WTC11 (cell line): ENCODE data around the gene CST5. TPM values are rescaled to one million over a fixed set of nuclear protein-coding genes. Genes with fewer than 3 reads are reported as not detected.

Experiments
- ATAC-seq: fragments of 200-7000 bp; cut with Tn5 transposase; 2 replicates; pipeline ENCODE4 v1.10.0; 2021; ENCODE audit warnings: mild to moderate bottlenecking, moderate library complexity
- CTCF ChIA-PET: fragments of 300-600 bp; sonication (Branson Sonifier 250); formaldehyde crosslinking; loops from one replicate; lab custom pipeline; 2021; ENCODE audit warnings: antibody characterized with exemption; lab: Charles Lee
- POLR2A ChIA-PET: fragments of 350-600 bp; sonication (Branson Sonifier 250); formaldehyde crosslinking; loops from one replicate; lab custom pipeline; 2021; ENCODE audit warnings: antibody characterized with exemption; lab: Charles Lee
- DNase-seq: peaks from one replicate; pipeline ENCODE4 v3.0.0; 2021; ENCODE audit warnings: low spot score
- H3K27ac Mint-ChIP-seq: 2 replicates; pipeline ENCODE4 v1.8.0; 2021; ENCODE audit warnings: mixed read lengths
- H3K27me3 Mint-ChIP-seq: 2 replicates; pipeline ENCODE4 v1.8.0; 2021; ENCODE audit warnings: low read depth, mild to moderate bottlenecking, moderate library complexity, mixed read lengths
- H3K36me3 Mint-ChIP-seq: 2 replicates; pipeline ENCODE4 v1.8.0; 2021; ENCODE audit warnings: mixed read lengths
- H3K4me1 Mint-ChIP-seq: 2 replicates; pipeline ENCODE4 v1.8.0; 2022; ENCODE audit warnings: mixed read lengths
- H3K4me3 Mint-ChIP-seq: 2 replicates; pipeline ENCODE4 v1.8.0; 2021; ENCODE audit warnings: mild to moderate bottlenecking, moderate library complexity, mixed read lengths
- H3K9me3 Mint-ChIP-seq: 2 replicates; pipeline ENCODE4 v1.8.0; 2021; ENCODE audit warnings: mixed read lengths
- CBFB ChIP-seq: sonication (generic); formaldehyde crosslinking; IDR thresholded peaks from 2 replicates; pipeline ENCODE4 v1.8.1; 2022; ENCODE audit warnings: mild to moderate bottlenecking, low read depth, missing genetic modification reagents
- EMX1 ChIP-seq: fragments of 250-450 bp; sonication (Bioruptor Pico); IDR thresholded peaks from 2 replicates; pipeline ENCODE4 v1.8.0; 2021; ENCODE audit warnings: mild to moderate bottlenecking
- GABPB1 ChIP-seq: sonication (generic); formaldehyde crosslinking; IDR thresholded peaks from 2 replicates; pipeline ENCODE4 v1.8.1; 2023; ENCODE audit warnings: mild to moderate bottlenecking, missing genetic modification reagents
- JUN ChIP-seq: sonication (generic); formaldehyde crosslinking; IDR thresholded peaks from 2 replicates; pipeline ENCODE4 v1.8.0; 2023; ENCODE audit warnings: mild to moderate bottlenecking, missing genetic modification reagents
- MYBL2 ChIP-seq: sonication (generic); formaldehyde crosslinking; IDR thresholded peaks from 2 replicates; pipeline ENCODE4 v1.8.1; 2023; ENCODE audit warnings: mild to moderate bottlenecking, moderate library complexity, missing genetic modification reagents
- NFYB ChIP-seq: sonication (generic); formaldehyde crosslinking; conservative IDR thresholded peaks from 2 replicates; pipeline ENCODE4 v1.8.0; 2022; ENCODE audit warnings: low read depth, missing genetic modification reagents
- NR3C1 ChIP-seq: sonication (generic); formaldehyde crosslinking; conservative IDR thresholded peaks from 2 replicates; pipeline ENCODE4 v1.8.1; 2023; ENCODE audit warnings: low read depth, mild to moderate bottlenecking, missing genetic modification reagents
- SMAD4 ChIP-seq: sonication (generic); formaldehyde crosslinking; IDR thresholded peaks from 2 replicates; pipeline ENCODE4 v1.8.0; 2022; ENCODE audit warnings: mild to moderate bottlenecking, missing genetic modification reagents
- SP1 ChIP-seq: sonication (generic); formaldehyde crosslinking; conservative IDR thresholded peaks from 2 replicates; pipeline ENCODE4 v1.8.1; 2022; ENCODE audit warnings: missing genetic modification reagents
- ZNF219 ChIP-seq: sonication (generic); formaldehyde crosslinking; IDR thresholded peaks from 2 replicates; pipeline ENCODE4 v1.8.0; 2023; ENCODE audit warnings: missing genetic modification reagents, mild to moderate bottlenecking, borderline replicate concordance
- ZNF263 ChIP-seq: sonication (generic); formaldehyde crosslinking; IDR thresholded peaks from 2 replicates; pipeline ENCODE4 v1.8.1; 2022; ENCODE audit warnings: low read depth, mild to moderate bottlenecking, moderate library complexity, missing genetic modification reagents
- total RNA-seq: library from RNA; stranded (reverse); gene quantifications from 3 replicates; pipeline ENCODE4 v1.2.3, GENCODE V29; 2021
- TF ChIP-seq, protein P1 (sequence below): sonication (generic); formaldehyde crosslinking; IDR thresholded peaks from 2 replicates; pipeline ENCODE4 v1.8.1; 2023; ENCODE audit warnings: mild to moderate bottlenecking, moderate library complexity, missing genetic modification reagents
- TF ChIP-seq, protein P2 (sequence below): sonication (generic); formaldehyde crosslinking; IDR thresholded peaks from 2 replicates; pipeline ENCODE4 v1.8.0; 2022; ENCODE audit warnings: mild to moderate bottlenecking, missing genetic modification reagents
- TF ChIP-seq, protein P3 (sequence below): sonication (generic); formaldehyde crosslinking; IDR thresholded peaks from 2 replicates; pipeline ENCODE4 v1.8.0; 2023; ENCODE audit warnings: missing genetic modification reagents
- TF ChIP-seq, protein P4 (sequence below): fragments of 250-450 bp; sonication (Bioruptor Pico); IDR thresholded peaks from 2 replicates; pipeline ENCODE4 v2.1.2; 2022; ENCODE audit warnings: mild to moderate bottlenecking, moderate library complexity
- TF ChIP-seq, protein P5 (sequence below): fragments of 250-450 bp; sonication (Bioruptor Pico); IDR thresholded peaks from 2 replicates; pipeline ENCODE4 v1.9.0; 2021; ENCODE audit warnings: mild to moderate bottlenecking
- TF ChIP-seq, protein P6 (sequence below): sonication (generic); formaldehyde crosslinking; IDR thresholded peaks from 2 replicates; pipeline ENCODE4 v1.8.1; 2023; ENCODE audit warnings: mild to moderate bottlenecking, missing genetic modification reagents, moderate library complexity
- TF ChIP-seq, protein P7 (sequence below): sonication (generic); formaldehyde crosslinking; IDR thresholded peaks from 2 replicates; pipeline ENCODE4 v1.8.1; 2022; ENCODE audit warnings: mild to moderate bottlenecking, moderate library complexity, missing genetic modification reagents

CST5 gene
- total RNA-seq, 1 experiment from 2014 or later = not detected

DNA sequence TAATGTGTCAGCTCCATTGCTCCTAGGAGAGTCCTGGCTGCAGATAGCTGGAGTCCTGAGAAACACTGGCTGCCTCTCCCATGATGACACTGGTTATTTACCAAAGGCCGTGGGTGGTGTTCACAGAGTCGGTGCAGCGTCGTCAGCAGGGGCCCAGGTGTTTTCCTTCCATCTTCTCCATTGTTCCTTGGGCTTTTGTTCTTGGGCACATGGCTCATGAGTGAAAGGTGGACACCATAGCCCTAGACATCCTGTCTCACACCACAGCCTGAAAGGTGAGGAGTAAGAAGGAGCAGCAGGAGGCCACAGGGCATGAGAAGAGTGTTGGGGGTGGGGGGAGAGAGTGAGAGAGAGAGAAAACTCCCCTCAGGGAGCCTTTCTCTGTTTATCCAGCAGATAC lies 9.1 kb downstream of the CST5 start (continued):
- TF ChIP-seq, protein P1, sequence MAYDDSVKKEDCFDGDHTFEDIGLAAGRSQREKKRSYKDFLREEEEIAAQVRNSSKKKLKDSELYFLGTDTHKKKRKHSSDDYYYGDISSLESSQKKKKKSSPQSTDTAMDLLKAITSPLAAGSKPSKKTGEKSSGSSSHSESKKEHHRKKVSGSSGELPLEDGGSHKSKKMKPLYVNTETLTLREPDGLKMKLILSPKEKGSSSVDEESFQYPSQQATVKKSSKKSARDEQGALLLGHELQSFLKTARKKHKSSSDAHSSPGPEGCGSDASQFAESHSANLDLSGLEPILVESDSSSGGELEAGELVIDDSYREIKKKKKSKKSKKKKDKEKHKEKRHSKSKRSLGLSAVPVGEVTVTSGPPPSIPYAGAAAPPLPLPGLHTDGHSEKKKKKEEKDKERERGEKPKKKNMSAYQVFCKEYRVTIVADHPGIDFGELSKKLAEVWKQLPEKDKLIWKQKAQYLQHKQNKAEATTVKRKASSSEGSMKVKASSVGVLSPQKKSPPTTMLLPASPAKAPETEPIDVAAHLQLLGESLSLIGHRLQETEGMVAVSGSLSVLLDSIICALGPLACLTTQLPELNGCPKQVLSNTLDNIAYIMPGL (CRISPR knock-in tag) = no peak
- TF ChIP-seq CBFB (CRISPR knock-in tag) (no peak), EMX1 (CRISPR knock-in tag) (no peak), ZNF219 (CRISPR knock-in tag) (no peak)
- TF ChIP-seq, protein P2, sequence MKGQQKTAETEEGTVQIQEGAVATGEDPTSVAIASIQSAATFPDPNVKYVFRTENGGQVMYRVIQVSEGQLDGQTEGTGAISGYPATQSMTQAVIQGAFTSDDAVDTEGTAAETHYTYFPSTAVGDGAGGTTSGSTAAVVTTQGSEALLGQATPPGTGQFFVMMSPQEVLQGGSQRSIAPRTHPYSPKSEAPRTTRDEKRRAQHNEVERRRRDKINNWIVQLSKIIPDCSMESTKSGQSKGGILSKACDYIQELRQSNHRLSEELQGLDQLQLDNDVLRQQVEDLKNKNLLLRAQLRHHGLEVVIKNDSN (CRISPR knock-in tag) = no peak
- TF ChIP-seq, protein P3, sequence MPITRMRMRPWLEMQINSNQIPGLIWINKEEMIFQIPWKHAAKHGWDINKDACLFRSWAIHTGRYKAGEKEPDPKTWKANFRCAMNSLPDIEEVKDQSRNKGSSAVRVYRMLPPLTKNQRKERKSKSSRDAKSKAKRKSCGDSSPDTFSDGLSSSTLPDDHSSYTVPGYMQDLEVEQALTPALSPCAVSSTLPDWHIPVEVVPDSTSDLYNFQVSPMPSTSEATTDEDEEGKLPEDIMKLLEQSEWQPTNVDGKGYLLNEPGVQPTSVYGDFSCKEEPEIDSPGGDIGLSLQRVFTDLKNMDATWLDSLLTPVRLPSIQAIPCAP = no peak
- TF ChIP-seq, protein P4, sequence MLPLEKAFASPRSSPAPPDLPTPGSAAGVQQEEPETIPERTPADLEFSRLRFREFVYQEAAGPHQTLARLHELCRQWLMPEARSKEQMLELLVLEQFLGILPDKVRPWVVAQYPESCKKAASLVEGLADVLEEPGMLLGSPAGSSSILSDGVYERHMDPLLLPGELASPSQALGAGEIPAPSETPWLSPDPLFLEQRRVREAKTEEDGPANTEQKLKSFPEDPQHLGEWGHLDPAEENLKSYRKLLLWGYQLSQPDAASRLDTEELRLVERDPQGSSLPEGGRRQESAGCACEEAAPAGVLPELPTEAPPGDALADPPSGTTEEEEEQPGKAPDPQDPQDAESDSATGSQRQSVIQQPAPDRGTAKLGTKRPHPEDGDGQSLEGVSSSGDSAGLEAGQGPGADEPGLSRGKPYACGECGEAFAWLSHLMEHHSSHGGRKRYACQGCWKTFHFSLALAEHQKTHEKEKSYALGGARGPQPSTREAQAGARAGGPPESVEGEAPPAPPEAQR = no peak
- TF ChIP-seq, protein P5, sequence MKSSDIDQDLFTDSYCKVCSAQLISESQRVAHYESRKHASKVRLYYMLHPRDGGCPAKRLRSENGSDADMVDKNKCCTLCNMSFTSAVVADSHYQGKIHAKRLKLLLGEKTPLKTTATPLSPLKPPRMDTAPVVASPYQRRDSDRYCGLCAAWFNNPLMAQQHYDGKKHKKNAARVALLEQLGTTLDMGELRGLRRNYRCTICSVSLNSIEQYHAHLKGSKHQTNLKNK = no peak
- TF ChIP-seq, all 79 proteins: peak for 2

DNA sequence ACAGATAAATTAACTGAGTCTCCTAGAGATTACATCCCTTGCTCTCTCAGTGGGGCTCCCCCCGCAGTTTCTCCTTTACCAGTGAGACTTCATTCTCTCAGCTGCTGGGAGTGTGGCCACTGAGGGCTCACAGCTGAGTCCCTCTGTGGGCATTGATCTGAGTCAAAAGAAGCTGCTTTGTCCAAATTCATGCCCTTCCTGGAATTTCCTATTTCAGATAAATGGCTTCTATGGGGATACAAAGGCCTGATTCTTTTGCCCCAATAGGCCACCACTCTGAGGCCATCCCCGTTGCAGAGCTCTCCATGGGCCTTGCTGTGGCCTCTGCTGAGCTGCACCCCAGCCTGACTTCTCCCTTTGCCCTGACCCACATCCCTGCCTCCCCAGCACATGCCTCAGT lies 10.0 kb downstream of the CST5 start:
- Mint-ChIP-seq H3K27me3 (peaks cover 12% of the 10 kb centered on the region), H3K9me3 (peaks cover 8% of the 10 kb centered on the region), H3K36me3 (no peaks in the 10 kb centered on the region), H3K4me1 (peaks cover 79% of the 10 kb centered on the region), H3K27ac (peak overlapping the region; percentile 40; the same call in 1 of the 2 replicates), H3K4me3 (peak overlapping the region; percentile 40)
- ChIA-PET POLR2A (interaction anchor here (0.7 kb wide), 1 partner anchor 202 kb away, joined by 3 read pairs; no protein-coding TSS in a partner anchor), CTCF (interaction anchor here (0.6 to 1.6 kb wide), 2 partner anchors 12 to 18 kb away, joined by 3 read pairs; no protein-coding TSS in a partner anchor)
- ATAC-seq = no peak
- TF ChIP-seq SMAD4 (CRISPR knock-in tag) (no peak), NR3C1 (CRISPR knock-in tag) (no peak), JUN (CRISPR knock-in tag) (no peak), SP1 (CRISPR knock-in tag) (no peak)
- TF ChIP-seq, protein P3 = no peak
- no peak for DNase-seq

DNA sequence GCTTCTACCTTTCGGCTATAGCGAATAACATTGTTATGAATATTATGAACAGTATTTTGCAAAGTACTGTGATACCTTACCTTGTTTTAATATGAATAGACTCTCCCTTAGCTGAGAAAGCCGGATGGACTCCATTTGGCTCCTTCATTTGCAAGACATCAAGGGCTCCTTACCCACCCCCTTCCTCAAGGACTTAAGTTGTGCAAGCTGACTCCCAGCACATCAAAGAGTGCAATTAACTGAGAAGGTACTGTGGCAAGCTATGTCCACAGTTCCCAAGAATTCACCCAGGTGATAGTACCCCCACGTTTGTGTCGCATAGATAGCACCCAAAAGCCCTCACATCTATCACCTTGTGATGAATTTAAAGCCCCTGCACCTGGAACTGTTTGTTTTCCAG lies 11.2 kb downstream of the CST5 start:
- Mint-ChIP-seq H3K4me3 (peak overlapping the region; percentile 40), H3K27ac (peak overlapping the region; percentile 82)
- TF ChIP-seq, protein P6, sequence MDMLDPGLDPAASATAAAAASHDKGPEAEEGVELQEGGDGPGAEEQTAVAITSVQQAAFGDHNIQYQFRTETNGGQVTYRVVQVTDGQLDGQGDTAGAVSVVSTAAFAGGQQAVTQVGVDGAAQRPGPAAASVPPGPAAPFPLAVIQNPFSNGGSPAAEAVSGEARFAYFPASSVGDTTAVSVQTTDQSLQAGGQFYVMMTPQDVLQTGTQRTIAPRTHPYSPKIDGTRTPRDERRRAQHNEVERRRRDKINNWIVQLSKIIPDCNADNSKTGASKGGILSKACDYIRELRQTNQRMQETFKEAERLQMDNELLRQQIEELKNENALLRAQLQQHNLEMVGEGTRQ (CRISPR knock-in tag) = no peak
- TF ChIP-seq MYBL2 (CRISPR knock-in tag) = no peak
- TF ChIP-seq CBFB (CRISPR knock-in tag) = no peak
- no peak for TF ChIP-seq ZNF263
- TF ChIP-seq GABPB1 (CRISPR knock-in tag) = no peak
- TF ChIP-seq, protein P5 = no peak
- TF ChIP-seq, protein P7, sequence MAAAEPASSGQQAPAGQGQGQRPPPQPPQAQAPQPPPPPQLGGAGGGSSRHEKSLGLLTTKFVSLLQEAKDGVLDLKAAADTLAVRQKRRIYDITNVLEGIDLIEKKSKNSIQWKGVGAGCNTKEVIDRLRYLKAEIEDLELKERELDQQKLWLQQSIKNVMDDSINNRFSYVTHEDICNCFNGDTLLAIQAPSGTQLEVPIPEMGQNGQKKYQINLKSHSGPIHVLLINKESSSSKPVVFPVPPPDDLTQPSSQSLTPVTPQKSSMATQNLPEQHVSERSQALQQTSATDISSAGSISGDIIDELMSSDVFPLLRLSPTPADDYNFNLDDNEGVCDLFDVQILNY (CRISPR knock-in tag) = no peak
- no peak for TF ChIP-seq SP1 (CRISPR knock-in tag)
- no peak for TF ChIP-seq NFYB (CRISPR knock-in tag)
- TF ChIP-seq, all 79 proteins: peak for 0
- DNase-seq = no peak
- Mint-ChIP-seq H3K27me3 (peaks cover 8% of the 10 kb centered on the region), H3K9me3 (peaks cover 8% of the 10 kb centered on the region), H3K4me1 (peaks cover 68% of the 10 kb centered on the region), H3K36me3 (no peaks in the 10 kb centered on the region)
- no peak; the same call in 1 of the 2 replicates for ATAC-seq
- CTCF ChIA-PET = interaction anchor here (1.6 kb wide), 1 partner anchor 11 kb away, joined by 3 read pairs; no protein-coding TSS in a partner anchor
- POLR2A ChIA-PET = no interaction called here
